Measurements from ENCODE around the gene PLXNA1.

- TF ChIP-seq GATA2 (IDR thresholded peaks at IDR 0.05; ENCODE audit: low read depth, low read length) (no peak), GATA3 (IDR thresholded peaks at IDR 0.05; ENCODE audit: low read depth, low read length) (no peak)
Observed at GRCh38 chr3:126988451-126989021, 5.6 kb downstream of the PLXNA1 start.

All from SH-SY5Y (cell line).